GM19025 (cell line): ENCODE measurements around the gene TRIM29.

Experiments
- ATAC-seq: cut with Tn5 transposase; IDR thresholded peaks from one replicate; pipeline ENCODE4 v1.9.1; 2021; ENCODE audit warnings: mild to moderate bottlenecking, low read depth, moderate library complexity; ENCODE audit not compliant: unreplicated experiment

Gene TRIM29

DNA sequence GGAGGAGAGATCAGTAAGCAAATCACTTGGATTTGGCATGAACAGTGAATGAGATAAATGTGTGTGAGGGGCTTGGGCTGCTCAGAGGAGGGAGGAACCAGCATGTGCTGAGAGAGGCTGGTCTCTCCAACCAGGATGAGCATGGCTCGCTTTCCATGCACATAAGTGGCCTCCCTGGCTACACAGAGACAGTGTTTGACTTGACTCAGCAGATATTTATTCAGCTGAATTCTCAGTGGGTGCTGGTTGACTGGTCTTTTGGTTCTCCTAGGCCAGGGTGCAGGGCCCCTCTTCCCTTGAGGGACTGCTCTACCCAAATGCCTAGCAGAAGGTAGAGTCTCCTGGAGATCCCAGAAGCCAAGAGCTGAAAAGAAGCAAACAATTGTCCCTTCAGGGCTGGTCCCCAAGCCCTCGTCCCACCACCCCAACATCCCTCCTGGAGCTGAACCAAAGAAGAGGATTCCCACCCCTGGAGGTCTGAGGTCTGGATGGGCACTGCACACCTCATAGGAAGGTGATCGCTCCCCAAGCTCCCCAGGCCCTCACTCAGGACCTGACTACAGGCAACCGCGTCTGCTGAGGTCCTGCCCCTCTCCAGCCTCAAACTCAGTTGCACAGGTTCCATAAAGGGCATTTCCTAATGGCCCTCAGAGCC is 3.3 kb upstream of the TRIM29 start:
- no peak for ATAC-seq

GRCh38 chr11:120139316-120140069 is 1.6 kb upstream of the TRIM29 start:
- ATAC-seq = no peak

- no peak for ATAC-seq
Measured at GRCh38 chr11:120137187-120137610, 714 bp downstream of the TRIM29 start.

DNA sequence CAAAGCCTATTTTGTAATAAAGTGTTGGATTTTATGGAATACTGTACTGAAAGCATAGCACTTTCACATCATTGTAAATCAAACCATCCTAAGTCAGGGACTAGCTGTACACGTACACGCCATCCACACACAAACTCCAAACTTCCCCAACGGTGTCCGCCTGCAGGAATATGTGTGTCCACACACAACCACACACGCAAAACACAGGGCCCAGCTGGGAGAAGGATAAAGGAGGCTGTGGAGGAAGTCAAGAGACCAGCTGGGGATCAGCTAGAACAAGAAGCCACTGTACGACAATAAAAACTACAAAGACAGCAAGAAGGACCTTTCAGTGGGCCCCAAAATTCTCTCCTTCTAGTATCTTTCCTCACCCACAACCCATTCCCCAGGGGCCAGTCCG is 1.6 kb downstream of the TRIM29 start:
- ATAC-seq = no peak

GRCh38 chr11:120135838-120136237 is 2.1 kb downstream of the TRIM29 start:
- ATAC-seq = no peak

- ATAC-seq = no peak
Measured at GRCh38 chr11:120134931-120135228, 3.0 kb downstream of the TRIM29 start.

DNA sequence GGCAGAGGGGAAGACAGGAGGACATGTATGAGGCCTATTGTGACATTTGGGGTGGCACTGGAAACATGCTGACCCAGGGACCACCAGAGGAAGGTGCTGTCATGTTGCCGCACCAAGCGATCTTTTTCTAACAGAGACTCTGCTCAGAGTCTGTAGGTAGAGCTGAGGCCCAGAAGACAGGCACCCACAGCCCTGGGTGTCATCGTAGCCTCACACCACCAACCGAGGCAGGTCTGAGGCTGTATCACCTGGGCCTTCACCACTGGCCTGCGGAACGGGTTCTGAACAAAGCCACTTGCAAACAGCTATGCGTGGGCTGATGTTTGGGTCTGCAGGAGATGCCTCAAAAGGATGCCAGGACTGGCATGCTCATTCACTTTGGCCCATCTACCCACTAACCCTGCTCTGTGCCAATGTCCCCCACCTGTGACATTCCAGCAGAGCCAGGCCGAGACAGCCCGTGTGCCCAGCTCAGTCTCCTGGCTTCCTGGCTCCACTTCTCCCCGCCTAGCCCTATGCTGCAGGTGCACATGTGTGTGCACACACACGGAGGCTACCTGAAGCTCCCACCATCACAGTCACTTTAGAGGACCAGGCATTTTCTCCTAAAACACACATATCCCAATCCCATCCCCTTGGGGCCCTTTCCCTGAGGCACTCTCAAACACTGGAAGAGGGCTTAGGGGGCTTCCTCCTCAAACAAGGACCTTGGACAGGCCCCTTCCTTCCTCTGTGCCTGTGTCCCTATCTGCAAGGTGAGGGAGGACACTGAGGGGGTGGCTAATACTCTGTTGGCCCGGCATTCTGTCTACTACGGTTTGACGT is 3.6 kb downstream of the TRIM29 start:
- no peak for ATAC-seq

- ATAC-seq = no peak
Measured at GRCh38 chr11:120133216-120134105, 4.5 kb downstream of the TRIM29 start.

DNA sequence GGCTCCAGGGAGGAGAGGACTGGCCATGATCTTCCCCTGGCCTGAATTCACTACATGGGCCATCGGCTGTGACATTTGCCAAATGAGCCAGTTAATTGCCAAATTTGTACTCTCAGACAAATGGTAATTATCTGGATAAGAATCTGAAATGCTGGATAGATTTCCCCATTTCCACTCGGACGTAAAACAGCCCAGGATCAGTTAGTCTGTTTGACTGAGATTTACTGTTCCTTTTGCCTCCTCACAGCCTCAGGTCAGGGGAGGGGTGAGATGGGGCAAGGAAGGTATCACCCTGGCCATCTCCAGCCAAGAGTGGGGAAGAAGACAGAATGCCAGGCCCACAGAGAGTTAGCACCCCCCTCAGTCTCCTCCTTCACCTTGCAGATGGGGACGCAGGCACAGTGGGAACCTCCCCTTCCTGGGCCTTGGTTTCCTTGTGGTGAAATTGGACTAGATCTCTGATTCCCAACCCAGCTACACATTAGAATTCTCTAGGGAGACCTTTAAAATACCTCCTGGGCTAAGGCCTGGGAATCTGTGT is 5.2 kb downstream of the TRIM29 start:
- ATAC-seq = no peak

- ATAC-seq = no peak
Measured at GRCh38 chr11:120131941-120132644, 5.8 kb downstream of the TRIM29 start.

GRCh38 chr11:120130991-120131760 is 6.7 kb downstream of the TRIM29 start:
- no peak for ATAC-seq

- ATAC-seq = no peak
Measured at GRCh38 chr11:120130176-120130980, 7.5 kb downstream of the TRIM29 start.

GRCh38 chr11:120129570-120129969 is 8.3 kb downstream of the TRIM29 start:
- no peak for ATAC-seq

DNA sequence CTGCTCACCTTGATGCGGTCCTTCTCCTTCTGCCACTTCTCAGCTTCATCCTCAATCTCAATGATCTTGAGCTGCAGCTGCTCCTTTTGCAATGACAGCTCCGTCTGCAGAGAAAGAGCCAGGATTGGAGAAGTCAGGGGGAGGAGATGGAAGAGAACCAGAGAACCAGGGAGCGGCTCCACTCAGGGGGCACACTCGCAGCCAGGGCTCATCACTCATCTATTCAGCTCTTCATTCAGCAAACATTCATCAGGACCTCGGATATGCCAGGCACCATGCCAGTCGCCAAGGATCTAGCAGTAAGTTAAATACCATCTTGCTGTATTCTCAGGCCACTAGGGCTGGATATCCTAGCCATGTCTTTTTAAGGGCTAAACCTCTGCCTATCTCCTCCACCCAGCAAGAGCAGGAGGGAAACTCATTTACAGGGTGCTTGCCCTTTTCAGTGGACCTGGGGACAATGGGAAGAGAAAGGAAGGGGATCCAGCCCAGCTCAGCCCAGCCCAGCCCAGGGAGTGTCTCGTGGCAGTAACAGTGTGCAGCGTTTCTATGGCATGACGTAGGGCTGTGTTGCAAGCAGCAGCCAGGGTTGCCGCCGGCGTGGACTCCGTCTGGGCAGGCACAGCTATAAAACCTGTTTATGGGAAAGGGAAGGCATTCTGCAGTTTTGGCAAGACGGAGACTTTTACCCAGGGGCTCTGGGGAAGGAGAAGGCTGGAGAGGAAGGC is 9.4 kb downstream of the TRIM29 start:
- no peak for ATAC-seq

GRCh38 chr11:120127236-120127635 is 10.7 kb downstream of the TRIM29 start:
- ATAC-seq = no peak

DNA sequence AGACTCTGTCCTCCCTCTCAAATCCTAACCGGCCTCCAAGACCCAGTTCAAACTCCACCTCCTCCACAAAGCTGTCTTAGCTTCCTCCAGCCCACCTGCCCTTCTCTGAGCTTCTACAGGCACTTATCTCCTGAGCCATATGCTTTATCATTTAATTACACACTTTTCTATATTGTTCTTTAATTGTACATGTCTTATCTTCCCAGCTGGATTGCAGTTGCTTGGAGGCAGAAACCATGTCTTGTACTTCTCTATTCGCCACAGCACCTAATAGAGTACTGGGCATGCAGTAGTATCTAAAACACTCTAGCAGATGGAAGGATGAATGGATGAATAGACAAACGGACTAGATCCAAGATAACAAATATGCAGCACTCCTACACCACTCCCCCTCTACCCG is 11.3 kb downstream of the TRIM29 start:
- ATAC-seq = no peak

DNA sequence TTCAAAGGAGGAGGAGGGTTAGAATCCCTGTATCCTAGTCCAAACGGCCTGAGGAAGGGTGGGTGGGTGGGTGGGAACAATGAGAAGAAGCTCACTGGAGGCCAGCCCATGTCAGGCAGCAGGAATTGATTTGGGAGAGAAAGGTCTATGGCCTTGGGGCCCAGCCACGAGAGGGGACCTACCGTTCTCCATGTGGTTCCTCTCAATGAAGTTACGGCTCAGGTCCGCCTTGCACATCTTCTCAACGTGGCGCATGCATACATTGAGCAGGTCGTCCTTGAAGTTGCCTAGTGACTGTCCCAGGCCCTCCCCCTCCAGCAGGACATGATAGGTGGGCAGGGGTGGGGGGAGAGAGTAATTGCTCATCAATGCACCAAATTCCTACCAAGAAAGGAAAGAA is 12.4 kb downstream of the TRIM29 start:
- ATAC-seq = no peak
